ES-I3 (cell line): ENCODE results near the gene TMIE.

ENCODE experiments used
- H3K36me3 ChIP-seq: 2 replicates; pipeline ENCODE4 v1.6.1; 2013; ENCODE audit warnings: mild to moderate bottlenecking, low read length, control low read depth, moderate library complexity; ENCODE audit not compliant: insufficient read depth
- H3K4me1 ChIP-seq: 2 replicates; pipeline ENCODE4 v1.6.1; 2013; ENCODE audit warnings: mild to moderate bottlenecking, control low read depth, low read length; ENCODE audit not compliant: insufficient read depth
- H3K9ac ChIP-seq: 2 replicates; pipeline ENCODE4 v1.6.1; 2013; ENCODE audit warnings: low read depth, mild to moderate bottlenecking, low read length, moderate library complexity
- H3K9me3 ChIP-seq: 2 replicates; pipeline ENCODE4 v1.6.1; 2013; ENCODE audit warnings: mild to moderate bottlenecking, low read length, moderate library complexity; ENCODE audit not compliant: control insufficient read depth, insufficient read depth

TMIE gene

DNA sequence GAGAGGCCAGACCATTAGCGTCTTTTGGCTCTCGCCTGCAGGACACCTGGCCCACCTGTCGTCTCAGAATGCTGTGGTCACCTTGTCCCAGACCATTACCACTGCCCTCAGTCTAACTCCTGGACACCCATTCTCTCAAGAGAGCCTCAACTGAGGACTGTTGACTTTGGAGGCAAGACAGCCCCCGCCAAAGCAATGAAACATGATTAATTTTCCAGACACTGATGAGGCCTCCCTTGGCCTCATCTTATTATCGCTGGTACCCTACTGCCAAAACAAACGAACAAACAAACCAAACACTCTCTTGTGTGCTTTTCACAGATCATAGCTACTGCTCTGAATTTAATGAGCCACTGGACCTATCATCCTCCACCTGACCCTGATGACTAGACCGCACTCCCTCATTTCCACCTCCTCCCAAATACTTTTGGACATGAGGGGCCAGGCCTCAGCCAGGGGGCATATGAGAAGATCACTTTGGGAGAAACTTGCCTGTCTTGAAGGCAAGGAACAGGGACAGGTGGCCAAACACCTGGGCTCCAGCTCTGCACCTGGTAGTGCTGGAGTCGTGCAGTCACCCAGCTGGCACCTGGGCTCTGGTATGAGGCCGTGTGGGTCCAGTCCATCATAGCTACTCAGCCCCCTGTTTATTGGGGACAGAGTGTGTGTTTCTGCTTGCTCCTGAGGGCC is 35.3 kb upstream of the TMIE start:
- Histone ChIP-seq H3K36me3 (no peaks in the 10 kb centered on the region), H3K9ac (no peak overlapping the region), H3K9me3 (no peaks in the 10 kb centered on the region), H3K4me1 (peaks cover 16% of the 10 kb centered on the region)

DNA sequence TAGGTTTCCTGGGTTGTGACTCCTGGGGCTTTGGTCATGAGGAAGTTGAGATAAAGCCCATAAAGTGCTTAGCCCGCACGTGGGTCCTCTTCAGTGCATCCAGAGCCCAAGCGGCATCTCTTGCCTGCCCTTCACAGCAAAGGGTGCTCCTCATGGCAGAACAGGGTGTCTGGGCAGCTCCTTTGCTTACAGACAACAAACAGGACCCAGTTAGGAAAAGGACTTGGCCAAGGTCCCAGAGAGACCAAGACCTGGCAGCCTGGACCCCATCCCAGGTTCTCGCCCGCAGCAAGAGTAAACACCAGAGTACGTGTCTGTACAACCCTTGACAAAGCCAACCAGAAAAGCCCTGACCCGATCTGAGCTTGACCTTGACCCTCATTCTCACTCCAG is 34.7 kb upstream of the TMIE start:
- Histone ChIP-seq H3K9ac (no peak overlapping the region), H3K36me3 (no peaks in the 10 kb centered on the region), H3K9me3 (no peaks in the 10 kb centered on the region)

DNA sequence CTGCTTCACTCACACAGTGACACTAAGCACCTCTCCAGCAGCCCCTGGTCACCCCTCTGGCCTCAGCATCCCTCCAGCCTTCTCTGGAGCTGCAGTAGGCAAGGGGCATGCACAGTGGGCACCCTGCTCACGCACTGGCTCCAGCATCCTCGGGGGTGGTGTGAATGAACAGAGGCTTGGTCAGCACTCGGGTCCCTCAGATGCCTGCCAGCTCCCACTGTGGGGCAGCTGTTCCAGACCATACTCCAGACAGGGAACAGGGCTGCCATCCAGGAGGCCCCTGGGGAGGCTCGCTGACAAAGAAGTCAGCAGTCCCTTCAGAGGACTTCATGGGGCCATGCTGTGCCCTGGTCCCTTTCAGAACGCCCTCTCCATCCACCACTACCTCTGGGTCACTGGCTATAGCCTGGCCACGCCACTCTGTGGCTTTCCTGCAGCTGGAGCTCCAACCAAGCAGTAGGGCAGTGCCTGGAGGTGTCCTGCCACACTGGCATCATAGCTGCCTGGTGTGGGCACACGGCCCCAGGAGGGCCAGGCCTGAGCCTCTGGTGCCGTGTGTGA is 34.1 kb upstream of the TMIE start:
- H3K4me1 ChIP-seq = peaks cover 8% of the 10 kb centered on the region; the same call in 1 of the 2 replicates

More for the DNA sequence above, 34.7 kb upstream of the TMIE start:
- peaks cover 12% of the 10 kb centered on the region; the same call in 1 of the 2 replicates for H3K4me1 ChIP-seq

DNA sequence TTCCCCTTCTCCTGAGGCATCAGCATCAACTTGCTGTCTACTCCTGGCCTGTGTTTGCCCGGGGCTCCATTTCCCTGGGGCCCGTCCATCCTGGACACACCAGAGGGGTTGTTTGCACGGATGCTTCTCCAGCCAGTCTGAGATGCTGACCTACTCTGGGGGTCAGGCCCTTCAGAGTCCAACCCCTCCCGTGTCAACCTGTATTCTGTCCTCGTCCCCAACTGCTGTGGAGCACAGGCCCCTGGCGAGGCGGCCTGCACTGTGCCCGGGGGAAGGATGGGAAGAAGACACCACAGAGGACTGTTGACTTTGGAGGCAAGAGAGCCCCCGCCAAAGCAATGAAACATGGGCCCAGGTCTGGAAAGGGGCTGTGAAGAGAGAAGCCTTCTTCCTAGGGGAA is 33.5 kb upstream of the TMIE start:
- Histone ChIP-seq H3K36me3 (no peaks in the 10 kb centered on the region), H3K9ac (no peak overlapping the region), H3K9me3 (no peaks in the 10 kb centered on the region), H3K4me1 (0 out of 2 replicates have a peak, but pooled peaks cover 4% of the 10 kb centered on the region)

More for the DNA sequence above, 34.1 kb upstream of the TMIE start:
- H3K9ac ChIP-seq = no peak overlapping the region
- no peaks in the 10 kb centered on the region for H3K36me3 ChIP-seq
- H3K9me3 ChIP-seq = no peaks in the 10 kb centered on the region

DNA sequence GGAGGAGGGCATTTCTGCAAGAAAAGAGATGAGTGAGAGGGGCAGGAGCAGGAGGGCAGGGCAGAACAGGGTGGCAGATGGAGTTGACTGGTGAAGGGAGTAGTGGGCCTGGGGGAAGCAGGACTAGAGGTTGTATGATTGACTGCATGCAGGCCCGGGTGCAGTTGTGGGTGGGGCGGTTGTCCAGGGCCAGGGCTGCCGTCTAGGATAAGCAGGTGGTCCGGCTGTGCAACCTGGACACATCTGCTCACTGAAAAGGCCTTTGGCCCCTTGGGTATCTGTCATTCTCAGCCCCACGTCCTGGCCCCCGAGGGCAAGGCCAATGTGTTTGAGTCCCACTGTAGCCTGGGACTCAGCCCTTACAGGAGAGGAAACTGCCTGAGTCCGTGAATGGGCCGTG is 33.1 kb upstream of the TMIE start:
- Histone ChIP-seq H3K4me1 (no peaks in the 10 kb centered on the region), H3K9ac (no peak overlapping the region), H3K36me3 (no peaks in the 10 kb centered on the region), H3K9me3 (no peaks in the 10 kb centered on the region)

DNA sequence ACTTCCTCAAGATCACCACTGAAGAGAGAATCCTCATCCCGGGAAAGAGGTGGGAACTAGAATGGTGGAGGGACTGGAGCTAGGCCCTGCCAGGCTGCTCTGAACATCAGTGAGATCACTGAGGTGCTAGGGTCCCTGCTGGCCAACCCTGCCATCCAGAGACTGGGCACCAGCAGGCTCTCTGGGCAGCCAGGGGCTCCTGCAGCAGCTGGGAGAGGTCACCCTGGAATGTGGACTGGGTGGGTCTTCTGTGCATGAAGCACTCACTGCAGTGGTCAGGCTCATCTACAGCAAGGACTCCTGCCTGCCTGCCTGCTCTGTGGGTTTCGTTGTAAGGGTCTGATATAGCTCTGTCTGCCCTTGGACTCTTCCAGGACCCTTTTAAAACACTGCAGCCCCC is 32.6 kb upstream of the TMIE start:
- Histone ChIP-seq H3K9me3 (no peaks in the 10 kb centered on the region), H3K4me1 (no peaks in the 10 kb centered on the region), H3K9ac (no peak overlapping the region), H3K36me3 (no peaks in the 10 kb centered on the region)

DNA sequence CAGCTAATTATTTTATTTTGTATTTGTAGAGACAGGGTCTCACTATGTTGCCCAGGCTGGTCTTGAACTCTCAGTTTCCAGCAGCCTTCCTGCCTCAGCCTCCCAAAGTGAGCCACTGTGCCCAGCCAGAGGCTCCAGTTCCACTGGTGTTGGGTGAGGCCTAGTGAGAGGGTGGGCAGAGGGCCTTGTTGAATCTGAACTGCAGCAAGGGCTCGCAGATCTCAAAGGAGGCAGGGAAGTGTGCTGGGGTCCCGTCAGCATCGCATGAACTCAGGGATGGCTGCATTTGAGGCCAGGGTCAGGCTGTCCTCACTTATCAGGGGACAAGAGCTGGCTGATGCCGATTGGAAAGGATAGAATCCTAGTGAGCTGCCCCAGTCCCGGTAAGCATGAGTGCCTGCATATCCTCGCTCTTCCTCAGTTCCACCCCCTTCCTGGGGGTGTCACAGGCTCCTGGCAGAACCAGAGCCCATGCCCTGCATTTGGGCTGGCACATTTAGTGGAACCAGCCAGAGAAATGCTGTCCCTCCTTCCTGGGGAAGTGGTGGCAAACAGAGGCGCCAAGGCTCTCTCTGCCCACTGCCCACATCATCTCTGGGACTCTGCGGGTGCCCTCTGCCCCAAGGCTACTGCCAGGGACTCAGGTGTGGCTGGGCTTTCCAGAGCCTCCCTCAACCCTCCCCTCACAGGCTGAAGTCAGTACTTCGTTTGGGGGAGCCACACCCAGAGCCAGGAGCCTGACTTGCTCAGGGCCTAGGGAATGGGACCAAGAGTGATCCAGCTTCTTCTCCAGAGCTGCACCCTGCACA is 31.8 kb upstream of the TMIE start:
- Histone ChIP-seq H3K9ac (no peak overlapping the region), H3K9me3 (no peaks in the 10 kb centered on the region), H3K36me3 (no peaks in the 10 kb centered on the region), H3K4me1 (no peaks in the 10 kb centered on the region)

DNA sequence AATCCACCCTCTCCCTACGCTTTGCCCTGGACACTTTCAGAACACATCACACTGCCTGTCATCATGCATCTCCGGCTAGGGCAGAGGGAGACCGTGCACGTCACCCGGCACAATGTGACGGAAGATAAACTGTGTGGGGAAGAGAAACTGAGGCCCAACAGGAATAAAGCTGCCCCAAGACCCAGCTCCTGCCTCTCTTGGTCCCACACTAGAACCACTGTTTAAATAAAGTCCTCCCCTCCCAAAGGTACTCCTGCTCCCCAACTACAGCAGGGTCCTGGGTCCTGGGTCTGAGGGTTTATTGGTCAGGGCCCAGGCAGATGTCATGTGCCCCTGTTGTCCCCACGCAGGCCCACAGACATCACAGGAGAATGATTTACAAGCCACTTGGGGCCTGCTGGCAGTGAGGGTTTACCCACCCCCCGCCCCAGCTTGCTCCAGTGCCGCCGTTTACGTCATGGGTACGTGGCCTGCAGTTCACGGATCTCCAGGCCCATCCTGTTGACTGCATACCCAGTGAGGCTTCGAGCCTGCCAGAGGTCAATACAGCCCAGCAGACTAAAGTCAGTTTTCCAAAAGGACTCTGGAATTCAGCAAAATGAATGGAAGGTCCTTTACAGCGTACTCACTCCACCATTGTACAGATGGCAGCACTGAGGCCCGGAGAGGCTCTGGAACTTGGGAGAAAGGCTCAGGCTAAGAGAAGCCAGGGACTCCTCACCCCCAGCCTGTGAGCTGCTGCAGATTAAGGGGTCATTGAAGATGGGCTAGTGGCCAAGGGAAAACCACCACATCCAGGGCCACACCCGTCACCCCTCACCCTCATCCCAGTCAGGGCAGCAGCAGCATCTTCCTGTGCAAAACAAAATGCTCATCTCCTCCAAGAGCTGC is 30.9 kb upstream of the TMIE start:
- Histone ChIP-seq H3K9ac (no peak overlapping the region), H3K36me3 (no peaks in the 10 kb centered on the region), H3K9me3 (no peaks in the 10 kb centered on the region), H3K4me1 (no peaks in the 10 kb centered on the region)

DNA sequence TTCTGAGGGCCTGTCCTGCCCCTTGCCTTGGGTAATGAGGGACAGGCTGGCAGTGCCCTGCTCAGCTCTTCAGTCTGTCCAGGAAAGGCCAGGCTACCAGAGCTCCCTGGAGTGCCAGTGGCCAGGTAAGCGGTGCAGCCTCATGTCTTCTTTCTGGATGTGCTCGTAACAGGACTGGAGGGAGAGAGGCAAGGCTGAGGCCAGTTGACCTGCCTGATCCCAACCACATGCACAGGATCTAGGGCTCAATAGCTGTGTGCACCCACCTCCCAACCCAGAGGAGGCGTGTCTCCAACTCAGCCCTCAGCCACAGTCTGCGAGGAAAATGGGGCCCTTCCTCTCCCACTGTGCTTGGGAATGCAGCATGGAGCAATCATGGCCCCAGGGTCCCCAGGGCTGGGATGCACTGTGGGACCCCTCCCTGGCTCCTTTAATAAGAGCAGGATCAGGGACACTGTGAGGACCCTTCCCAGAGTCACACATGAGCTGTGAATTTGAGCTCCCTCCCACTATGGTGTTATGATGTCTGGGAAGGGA is 30.2 kb upstream of the TMIE start:
- no peaks in the 10 kb centered on the region for H3K4me1 ChIP-seq
- no peak overlapping the region for H3K9ac ChIP-seq
- no peaks in the 10 kb centered on the region for H3K36me3 ChIP-seq
- H3K9me3 ChIP-seq = no peaks in the 10 kb centered on the region

DNA sequence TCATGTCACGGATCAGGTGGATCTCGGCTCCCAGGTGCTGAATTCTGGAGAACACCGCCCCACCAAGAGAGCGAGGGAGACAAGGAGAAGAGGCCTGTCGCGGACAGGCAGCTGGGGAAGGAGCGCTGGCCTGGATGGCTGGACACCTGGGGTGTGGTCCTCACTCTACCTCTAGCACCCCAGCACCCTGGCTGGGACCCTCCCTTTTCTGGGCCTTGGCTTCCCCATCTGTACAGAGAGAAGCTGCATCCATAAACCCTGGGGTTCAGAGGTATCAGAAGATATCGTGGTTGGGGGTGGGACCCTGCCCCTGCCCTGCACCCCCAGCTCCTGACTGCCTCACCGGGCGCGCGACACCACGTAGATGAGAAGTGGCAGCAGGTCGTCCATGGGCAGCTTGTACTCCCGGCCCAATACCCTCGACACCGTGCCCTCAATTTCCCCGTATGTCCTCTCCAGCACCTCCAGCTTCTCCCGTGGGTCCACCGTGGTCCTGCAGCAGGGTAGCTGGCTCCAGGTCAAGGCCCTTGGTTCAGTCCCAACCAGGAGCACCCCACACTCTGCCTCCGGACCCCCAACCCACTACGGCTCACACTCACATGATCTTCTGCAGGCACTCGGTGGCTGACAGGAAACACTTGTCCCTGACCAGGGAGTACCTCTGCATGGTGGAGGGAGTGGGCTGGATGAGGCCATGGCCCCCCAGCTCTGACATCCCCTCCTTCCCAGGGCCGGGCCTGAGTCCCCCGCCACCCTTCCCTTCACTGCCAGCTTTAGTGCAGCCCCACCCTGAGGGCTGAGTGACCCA is 29.4 kb upstream of the TMIE start:
- Histone ChIP-seq H3K9ac (no peak overlapping the region), H3K36me3 (no peaks in the 10 kb centered on the region), H3K4me1 (no peaks in the 10 kb centered on the region; the same call in 1 of the 2 replicates), H3K9me3 (no peaks in the 10 kb centered on the region)

DNA sequence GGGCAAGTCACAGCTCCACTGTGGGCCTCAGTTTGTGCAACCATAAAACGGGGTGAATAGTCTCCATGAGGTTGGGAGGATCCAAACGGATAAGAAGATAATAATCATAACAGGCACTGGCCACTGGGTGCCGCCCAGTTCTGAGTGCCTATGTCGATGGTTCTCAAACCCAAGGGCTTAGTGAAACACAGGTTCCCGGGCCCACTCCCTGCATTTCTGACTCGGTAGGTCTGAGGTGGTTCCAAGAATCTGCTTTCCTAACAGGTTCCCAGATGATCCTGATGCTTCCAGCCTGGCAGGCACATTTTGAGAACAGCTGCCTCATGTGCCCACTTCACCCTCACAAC is 28.9 kb upstream of the TMIE start:
- H3K36me3 ChIP-seq = no peaks in the 10 kb centered on the region
- H3K9me3 ChIP-seq = no peaks in the 10 kb centered on the region
- H3K9ac ChIP-seq = no peak overlapping the region
- peaks cover 5% of the 10 kb centered on the region; the same call in 1 of the 2 replicates for H3K4me1 ChIP-seq

DNA sequence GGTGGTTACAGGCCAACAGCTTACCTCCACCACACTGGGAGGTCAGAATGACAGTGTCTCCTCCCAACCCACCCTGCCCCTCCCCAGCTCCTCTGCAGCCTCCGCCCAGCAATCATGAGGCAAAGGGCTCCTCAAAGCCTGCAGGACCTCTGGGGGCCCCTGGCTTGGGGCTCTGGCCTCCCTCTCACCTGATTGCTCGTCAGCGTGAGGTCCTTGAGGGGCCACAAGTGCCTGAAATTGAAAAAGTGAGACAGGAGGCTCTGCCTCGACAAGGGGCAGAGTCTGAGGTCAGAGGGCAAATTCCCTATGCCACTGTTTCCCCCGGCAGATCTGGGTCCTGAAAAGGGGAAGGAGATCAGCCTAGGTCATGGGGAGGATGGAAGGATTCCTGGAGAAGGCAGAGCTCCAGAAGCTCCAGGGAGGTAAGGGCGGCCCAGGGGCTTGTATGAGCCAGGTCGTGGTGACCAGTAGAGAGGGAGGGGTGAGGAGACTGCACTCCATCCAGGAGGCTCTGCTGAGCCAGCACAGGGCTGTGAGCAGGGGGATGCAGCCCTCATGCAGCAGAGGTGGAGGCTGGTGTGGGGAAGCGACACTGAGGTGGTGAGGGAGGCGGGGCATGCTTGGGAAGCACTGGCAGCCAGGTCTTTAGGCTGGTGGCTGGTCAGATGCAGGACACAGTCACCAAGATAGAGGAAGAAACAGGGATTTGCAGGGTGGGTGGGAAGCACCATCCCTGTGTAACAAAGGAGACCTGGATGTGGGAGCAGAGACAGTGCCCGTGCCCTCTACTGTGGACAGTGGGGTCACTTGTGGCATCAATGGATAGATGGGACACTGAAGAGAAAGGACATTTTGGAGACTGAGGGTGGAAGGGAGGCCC is 27.8 kb upstream of the TMIE start:
- H3K36me3 ChIP-seq = no peaks in the 10 kb centered on the region
- no peak overlapping the region for H3K9ac ChIP-seq
- H3K9me3 ChIP-seq = no peaks in the 10 kb centered on the region
- peaks cover 5% of the 10 kb centered on the region; the same call in 1 of the 2 replicates for H3K4me1 ChIP-seq
